ENCODE results near the gene MYH11.

- no peak for TF ChIP-seq POLR2AphosphoS5 (IDR thresholded peaks at IDR 0.05; ENCODE audit: low read length)
- no peak for TF ChIP-seq CBFB (IDR thresholded peaks at IDR 0.05; ENCODE audit: low read depth)
- TF ChIP-seq ELK1 (IDR thresholded peaks at IDR 0.05; ENCODE audit: low read depth, low read length) = no peak
- TF ChIP-seq, protein P1, sequence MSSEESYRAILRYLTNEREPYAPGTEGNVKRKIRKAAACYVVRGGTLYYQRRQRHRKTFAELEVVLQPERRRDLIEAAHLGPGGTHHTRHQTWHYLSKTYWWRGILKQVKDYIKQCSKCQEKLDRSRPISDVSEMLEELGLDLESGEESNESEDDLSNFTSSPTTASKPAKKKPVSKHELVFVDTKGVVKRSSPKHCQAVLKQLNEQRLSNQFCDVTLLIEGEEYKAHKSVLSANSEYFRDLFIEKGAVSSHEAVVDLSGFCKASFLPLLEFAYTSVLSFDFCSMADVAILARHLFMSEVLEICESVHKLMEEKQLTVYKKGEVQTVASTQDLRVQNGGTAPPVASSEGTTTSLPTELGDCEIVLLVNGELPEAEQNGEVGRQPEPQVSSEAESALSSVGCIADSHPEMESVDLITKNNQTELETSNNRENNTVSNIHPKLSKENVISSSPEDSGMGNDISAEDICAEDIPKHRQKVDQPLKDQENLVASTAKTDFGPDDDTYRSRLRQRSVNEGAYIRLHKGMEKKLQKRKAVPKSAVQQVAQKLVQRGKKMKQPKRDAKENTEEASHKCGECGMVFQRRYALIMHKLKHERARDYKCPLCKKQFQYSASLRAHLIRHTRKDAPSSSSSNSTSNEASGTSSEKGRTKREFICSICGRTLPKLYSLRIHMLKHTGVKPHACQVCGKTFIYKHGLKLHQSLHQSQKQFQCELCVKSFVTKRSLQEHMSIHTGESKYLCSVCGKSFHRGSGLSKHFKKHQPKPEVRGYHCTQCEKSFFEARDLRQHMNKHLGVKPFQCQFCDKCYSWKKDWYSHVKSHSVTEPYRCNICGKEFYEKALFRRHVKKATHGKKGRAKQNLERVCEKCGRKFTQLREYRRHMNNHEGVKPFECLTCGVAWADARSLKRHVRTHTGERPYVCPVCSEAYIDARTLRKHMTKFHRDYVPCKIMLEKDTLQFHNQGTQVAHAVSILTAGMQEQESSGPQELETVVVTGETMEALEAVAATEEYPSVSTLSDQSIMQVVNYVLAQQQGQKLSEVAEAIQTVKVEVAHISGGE (CRISPR knock-in tag; IDR thresholded peaks at IDR 0.05) = no peak
- TF ChIP-seq BRCA1 (IDR thresholded peaks at IDR 0.05; ENCODE audit: low read depth, low read length) = no peak
- TF ChIP-seq POLR2A (IDR thresholded peaks at IDR 0.05; ENCODE audit: low read depth, low read length) = no peak
- no peak for TF ChIP-seq CEBPZ (IDR thresholded peaks at IDR 0.05; ENCODE audit: low read depth, low read length)
- no peak for TF ChIP-seq ESRRA (IDR thresholded peaks at IDR 0.05; ENCODE audit: low read length)
- TF ChIP-seq, protein P2, sequence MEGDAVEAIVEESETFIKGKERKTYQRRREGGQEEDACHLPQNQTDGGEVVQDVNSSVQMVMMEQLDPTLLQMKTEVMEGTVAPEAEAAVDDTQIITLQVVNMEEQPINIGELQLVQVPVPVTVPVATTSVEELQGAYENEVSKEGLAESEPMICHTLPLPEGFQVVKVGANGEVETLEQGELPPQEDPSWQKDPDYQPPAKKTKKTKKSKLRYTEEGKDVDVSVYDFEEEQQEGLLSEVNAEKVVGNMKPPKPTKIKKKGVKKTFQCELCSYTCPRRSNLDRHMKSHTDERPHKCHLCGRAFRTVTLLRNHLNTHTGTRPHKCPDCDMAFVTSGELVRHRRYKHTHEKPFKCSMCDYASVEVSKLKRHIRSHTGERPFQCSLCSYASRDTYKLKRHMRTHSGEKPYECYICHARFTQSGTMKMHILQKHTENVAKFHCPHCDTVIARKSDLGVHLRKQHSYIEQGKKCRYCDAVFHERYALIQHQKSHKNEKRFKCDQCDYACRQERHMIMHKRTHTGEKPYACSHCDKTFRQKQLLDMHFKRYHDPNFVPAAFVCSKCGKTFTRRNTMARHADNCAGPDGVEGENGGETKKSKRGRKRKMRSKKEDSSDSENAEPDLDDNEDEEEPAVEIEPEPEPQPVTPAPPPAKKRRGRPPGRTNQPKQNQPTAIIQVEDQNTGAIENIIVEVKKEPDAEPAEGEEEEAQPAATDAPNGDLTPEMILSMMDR (IDR thresholded peaks at IDR 0.05 in 2 of 3, conservative IDR thresholded peaks at IDR 0.05 in 1 of 3; ENCODE audit: control insufficient read depth in 2 of 3, extremely low read depth in 1 of 3, insufficient read depth in 1 of 3, low read depth in 3 of 3, low read length in 3 of 3) = no peak
- TF ChIP-seq PAX5 (IDR thresholded peaks at IDR 0.05; ENCODE audit: borderline replicate concordance, low read depth, low read length) = no peak
- no peak for TF ChIP-seq CHD2 (IDR thresholded peaks at IDR 0.05; ENCODE audit: borderline replicate concordance, low read depth, low read length)
- no peak for TF ChIP-seq RFX5 (IDR thresholded peaks at IDR 0.05; ENCODE audit: low read depth, low read length)
- TF ChIP-seq USF2 (IDR thresholded peaks at IDR 0.05; ENCODE audit: borderline replicate concordance, low read depth, low read length) = no peak
Measured at GRCh38 chr16:15846510-15846909, 10.3 kb downstream of the MYH11 start.
